ENCODE measurements around the gene GDPD5.

Gene GDPD5

DNA sequence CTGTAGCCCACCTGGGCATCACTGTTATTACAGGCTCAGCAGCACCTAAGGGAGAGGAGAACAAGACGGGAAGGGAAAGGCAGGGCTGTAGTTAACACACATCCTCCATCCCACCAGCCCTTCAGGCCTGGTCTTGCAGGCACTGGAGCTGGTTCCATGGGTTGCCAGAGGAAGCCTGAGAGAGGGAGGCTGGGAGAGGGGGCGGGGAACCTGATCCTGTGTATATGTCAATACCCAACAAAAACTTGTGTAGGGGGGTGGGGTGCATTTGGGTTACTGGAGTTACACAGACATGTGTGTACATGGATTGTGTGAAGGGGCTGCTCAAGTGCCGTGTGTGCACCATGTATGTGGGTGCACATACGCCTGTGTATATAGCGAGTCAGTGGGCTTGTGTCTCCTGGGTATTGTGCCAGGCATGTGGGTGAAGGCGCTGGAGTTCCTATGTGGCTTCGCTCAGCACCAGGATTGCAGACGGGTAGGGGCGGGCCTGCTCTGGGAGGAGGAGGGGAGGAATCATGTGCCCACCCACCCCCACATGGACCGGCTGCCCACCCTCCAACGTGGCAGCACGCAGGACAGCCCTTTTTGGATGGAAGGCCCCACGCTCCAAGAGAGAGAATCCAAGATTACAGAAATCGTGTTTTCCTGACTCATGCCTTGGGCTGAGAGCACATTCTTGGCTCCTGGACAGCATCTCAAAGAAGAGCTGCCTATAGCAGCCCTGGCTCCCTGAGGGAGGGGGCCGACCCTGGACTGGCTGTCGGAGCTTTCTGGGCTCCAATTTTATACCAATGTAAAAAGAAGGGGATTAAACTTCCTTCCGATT lies 32.1 kb upstream of the GDPD5 start:
- peak; percentile 98 for DNase-seq

DNA sequence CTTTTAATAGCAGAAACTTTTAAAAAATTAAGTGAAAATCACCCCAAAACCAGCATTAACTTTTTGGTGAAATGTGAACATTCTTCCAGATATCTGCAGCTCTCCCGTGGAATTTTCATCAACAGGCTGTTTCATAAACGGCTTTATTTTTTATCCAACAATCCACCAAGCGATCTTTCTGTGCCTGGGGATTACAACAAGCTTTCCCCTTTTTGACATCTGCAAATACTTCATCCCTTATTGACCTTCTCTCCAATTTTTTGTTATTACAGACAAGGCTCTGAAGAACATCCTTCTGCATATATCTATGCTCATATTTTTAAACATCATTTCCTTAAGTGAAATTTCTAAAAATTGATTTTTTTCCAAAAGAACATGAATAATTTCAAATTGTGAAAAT lies 30.5 kb upstream of the GDPD5 start:
- no peak for DNase-seq

- no peak for DNase-seq
Observed at GRCh38 chr11:75555079-75555811, 29.5 kb upstream of the GDPD5 start.

GRCh38 chr11:75554258-75555022 lies 28.7 kb upstream of the GDPD5 start:
- DNase-seq = peak; percentile 100

DNA sequence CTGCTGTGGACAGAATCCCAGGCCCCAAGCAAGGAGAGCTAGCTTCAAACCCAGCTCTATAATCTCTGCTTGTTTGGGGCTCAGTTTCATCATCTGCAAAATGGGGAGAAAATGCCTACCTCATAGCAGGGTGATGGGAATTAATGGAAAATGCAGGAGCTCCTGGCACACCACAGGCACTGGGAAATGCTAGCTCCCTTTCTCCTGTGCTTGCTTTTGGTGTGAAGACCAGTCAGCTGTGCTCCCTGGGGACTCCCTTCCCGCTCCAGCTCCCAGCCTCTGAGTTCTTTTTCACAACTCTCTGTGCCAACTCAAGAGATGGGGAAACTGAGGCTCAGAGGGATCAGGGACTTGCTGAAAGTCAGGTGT lies 28.1 kb upstream of the GDPD5 start:
- no peak for DNase-seq

GRCh38 chr11:75553182-75553581 lies 27.4 kb upstream of the GDPD5 start:
- no peak for DNase-seq

GRCh38 chr11:75549370-75549958 lies 23.7 kb upstream of the GDPD5 start:
- no peak for DNase-seq

- DNase-seq = no peak
Observed at GRCh38 chr11:75548595-75549272, 23.0 kb upstream of the GDPD5 start.

- DNase-seq = peak; percentile 70
Observed at GRCh38 chr11:75547617-75548058, 21.9 kb upstream of the GDPD5 start.

GRCh38 chr11:75547177-75547576 lies 21.4 kb upstream of the GDPD5 start:
- no peak for DNase-seq

DNA sequence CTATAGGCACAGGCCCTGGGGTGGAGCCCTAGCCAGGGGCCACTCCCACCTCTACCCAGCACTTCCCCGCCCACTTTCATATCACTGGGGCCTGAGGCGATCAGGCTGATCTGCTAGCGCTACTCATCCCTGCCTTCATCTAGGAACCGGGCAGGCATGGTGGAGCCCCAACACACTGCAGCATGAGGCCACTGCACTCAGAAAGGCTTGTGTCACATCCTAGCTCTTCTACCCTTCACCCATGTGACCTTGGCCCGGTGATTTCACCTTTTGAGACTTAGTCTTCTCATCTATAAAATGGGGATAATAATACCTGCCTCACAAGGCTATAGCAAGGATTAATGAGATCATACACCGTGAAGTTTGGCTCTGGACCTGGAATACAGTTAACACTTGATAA lies 18.1 kb upstream of the GDPD5 start:
- no peak for DNase-seq

DNA sequence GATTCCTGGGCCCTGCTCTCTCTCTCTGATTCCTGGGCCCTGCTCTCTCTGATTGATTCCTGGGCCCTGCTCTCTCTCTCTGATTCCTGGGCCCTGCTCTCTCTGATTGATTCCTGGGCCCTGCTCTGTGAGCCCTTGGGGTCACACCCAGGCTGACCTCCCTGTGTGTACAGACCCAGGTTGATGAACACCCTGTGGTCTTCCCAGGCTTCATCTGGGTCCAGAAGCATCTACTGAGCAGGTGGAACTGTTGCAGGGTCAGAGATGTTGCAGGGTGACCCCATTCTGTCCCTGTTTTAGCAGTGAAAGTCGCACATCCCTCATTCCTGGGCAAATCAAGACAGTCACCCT lies 16.3 kb upstream of the GDPD5 start:
- no peak for DNase-seq

- DNase-seq = no peak
Observed at GRCh38 chr11:75541193-75542087, 15.7 kb upstream of the GDPD5 start.

DNA sequence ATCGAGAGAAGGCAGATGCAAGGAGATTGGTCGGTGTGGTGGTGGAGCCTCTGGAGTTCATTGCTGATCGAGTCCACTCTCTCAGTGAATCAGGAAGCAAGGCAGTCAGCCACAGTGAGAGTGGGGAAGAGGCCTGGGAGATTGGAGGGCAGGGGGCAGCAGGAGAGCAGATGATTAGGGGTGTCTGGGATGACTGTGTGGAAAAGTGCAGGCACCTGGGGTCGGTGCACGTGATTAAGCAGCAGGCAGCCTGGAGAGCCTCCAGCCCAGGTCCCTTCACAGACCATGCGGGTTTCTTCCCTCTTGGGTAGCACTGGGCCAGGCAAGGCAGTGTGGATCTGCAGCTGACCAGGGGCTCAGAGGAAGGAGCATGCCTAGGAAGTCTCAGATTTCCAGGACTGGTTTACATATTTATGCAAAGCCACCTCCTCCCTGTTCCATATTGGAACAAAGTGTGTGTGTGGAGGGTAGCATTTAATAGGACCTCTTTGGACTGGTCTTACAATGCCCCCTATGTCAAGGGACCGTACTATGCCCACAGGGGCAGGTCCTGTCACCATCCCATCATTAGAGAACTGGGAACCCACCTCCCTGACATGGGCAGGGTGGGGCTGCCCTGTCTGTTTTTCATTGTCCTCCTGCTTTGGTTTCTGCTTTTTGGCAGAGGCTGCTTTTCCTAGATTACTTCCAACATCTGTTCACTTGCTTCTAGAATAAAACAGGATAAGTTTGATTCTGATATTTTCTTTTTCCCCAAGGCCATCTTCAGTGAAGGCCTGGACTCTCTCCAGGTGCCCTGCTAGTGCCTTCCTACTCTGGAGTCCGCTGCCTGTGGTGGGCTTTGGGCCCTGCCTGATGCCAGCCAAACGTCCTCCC lies 14.0 kb upstream of the GDPD5 start:
- DNase-seq = no peak

DNA sequence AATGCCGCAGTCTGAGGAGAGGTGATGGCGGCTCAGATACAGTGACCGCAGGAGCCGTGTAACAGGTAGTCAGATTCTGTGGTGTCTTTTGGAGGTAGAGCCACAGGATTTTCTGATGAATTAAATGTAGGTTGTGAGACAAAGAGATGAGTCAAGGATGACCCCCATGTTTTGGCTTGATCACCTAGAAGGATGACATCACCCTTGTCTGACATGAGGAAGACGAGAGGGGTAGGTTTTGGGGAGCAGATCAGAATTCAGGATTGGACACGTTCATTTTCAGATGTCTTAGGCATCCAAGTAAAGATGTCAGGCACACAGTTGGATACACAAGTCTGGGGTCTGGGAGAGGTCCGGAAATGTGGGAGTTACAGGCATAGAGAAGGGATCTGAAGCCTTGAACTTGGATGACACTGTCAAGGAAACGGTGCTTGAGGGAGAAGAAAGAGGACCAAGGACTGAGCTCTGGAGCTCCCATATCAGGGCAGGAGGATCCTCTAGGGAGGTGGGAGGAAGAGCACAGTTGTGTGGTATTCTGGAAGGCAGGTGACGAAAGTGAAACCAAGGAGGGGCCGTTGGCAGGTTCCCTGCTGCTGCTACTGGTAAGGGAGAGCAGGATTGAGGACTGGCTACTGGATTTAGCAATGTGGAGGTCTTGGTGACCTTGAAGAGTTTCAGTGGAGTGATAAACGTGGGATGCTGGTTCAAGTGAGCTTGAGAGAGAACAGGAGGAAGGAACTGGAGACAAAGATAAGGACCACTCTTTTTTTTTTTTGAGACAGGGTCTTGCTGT lies 12.6 kb upstream of the GDPD5 start:
- DNase-seq = no peak

DNA sequence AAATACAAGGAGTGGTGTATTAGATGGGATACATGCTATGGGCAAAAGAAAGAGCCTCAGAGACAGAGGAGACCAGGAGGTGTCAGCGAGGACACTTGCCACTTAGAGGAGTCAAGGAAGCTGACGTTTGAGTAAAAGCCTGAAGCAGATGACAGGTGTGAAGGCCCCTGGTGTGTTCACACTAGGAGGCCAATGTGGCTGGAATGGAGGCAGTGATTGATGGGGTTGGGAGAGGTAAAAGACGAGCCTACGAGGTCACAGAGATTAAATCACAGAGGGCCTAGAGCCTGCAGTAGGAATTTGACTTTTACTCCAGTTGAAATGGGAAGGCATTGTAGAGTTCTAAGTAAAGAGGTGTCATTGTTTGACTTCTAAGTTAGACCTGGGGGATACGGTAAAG lies 12.0 kb upstream of the GDPD5 start:
- DNase-seq = no peak

GRCh38 chr11:75536786-75537641 lies 11.3 kb upstream of the GDPD5 start:
- DNase-seq = no peak

- DNase-seq = no peak
Observed at GRCh38 chr11:75535071-75535470, 9.3 kb upstream of the GDPD5 start.
